Stomach (tissue), 9 donors: ENCODE results near the gene SLC25A45. TPM values are rescaled to one million over a fixed set of nuclear protein-coding genes. Genes with fewer than 3 reads are reported as not detected.

Source experiments
- DNase-seq, 2 donors: peaks; one replicate each; pipeline versions ENCODE4 v3.0.0 to v3.0.0-alpha.2; 2013 to 2019
- H3K27ac ChIP-seq, 5 donors: fragments of 200-600 bp in 4 of 5; sonication (generic) in 4 of 5; one replicate each; pipeline ENCODE4 v1.5.1; 2013 to 2019; ENCODE audit warnings: mild to moderate bottlenecking in 1 of 5, moderate library complexity in 1 of 5
- H3K27me3 ChIP-seq, 3 donors: fragments of 200-600 bp; sonication (generic); one replicate each; pipeline ENCODE4 v1.5.1; 2017 to 2019; ENCODE audit warnings: mixed run types in 1 of 3
- H3K36me3 ChIP-seq, 4 donors: fragments of 200-600 bp; sonication (generic); 1 replicate in 3 of 4; 2 replicates in 1 of 4; pipeline ENCODE4 v1.5.1; 2016 to 2019
- H3K4me1 ChIP-seq, 4 donors: fragments of 200-600 bp; sonication (generic); one replicate each; pipeline ENCODE4 v1.5.1; 2016 to 2019
- H3K4me3 ChIP-seq, 4 donors: fragments of 200-600 bp; sonication (generic) in 3 of 4; one replicate each; pipeline ENCODE4 v1.5.1; 2016 to 2019; ENCODE audit warnings: mild to moderate bottlenecking in 1 of 4
- H3K9me3 ChIP-seq, 4 donors: fragments of 200-600 bp; sonication (generic); one replicate each; pipeline ENCODE4 v1.5.1; 2016 to 2019
- CTCF ChIP-seq, 7 experiments: fragments of 450-650 bp in 4 of 7; fragments of 200-600 bp in 3 of 7; sonication (generic) in 3 of 7; IDR thresholded peaks; one replicate each; pipeline ENCODE4 v1.5.1; 2016 to 2019; ENCODE audit warnings: antibody characterized with exemption in 7 of 7, control low read depth in 2 of 7, mild to moderate bottlenecking in 1 of 7
- EP300 ChIP-seq: sonication (generic); formaldehyde crosslinking; IDR thresholded peaks from one replicate; pipeline ENCODE4 v1.6.1; 2017; ENCODE audit warnings: antibody characterized with exemption
- POLR2A ChIP-seq, 4 donors: fragments of 450-650 bp; IDR thresholded peaks; one replicate each; pipeline ENCODE4 v1.6.1; 2016; ENCODE audit warnings: antibody characterized with exemption in 4 of 4, control low read depth in 2 of 4, mild to moderate bottlenecking in 1 of 4, moderate library complexity in 1 of 4
- POLR2AphosphoS5 ChIP-seq, 3 donors: sonication (generic); formaldehyde crosslinking; IDR thresholded peaks; one replicate each; pipeline ENCODE4 v1.6.1; 2016; ENCODE audit warnings: antibody characterized with exemption in 3 of 3
- WGBS, 5 donors: extraction: QIAGEN DNeasy Blood & Tissue Kit in 3 of 5; methylation state at CpG; one replicate each; pipeline versions ENCODE4 v1.1.5 to v1.1.7; 2013 to 2018; 5-methylcytosine and 5-hydroxymethylcytosine counted together
- intact Hi-C: fragments of 100-400 bp; cut with DNase I; formaldehyde crosslinking; loops from one replicate; pipeline ENCODE4 v1.15.1; 2023; ENCODE audit warnings: low total_unique reads
- polyA plus RNA-seq, 3 donors: library from polyadenylated mRNA; stranded (reverse); fragments of 200-250 nt; gene quantifications; one replicate each; pipeline ENCODE4 v1.2.3, GENCODE V29; 2013
- total RNA-seq, 5 donors: library from RNA; depleted of rRNA; stranded (reverse); fragments of >200 nt; gene quantifications; one replicate each; pipeline versions ENCODE4 v1.1.0 to v1.2.3, GENCODE V29; 2014 to 2016
- donor health status: healthy with polysubstance abuse.
- donor health status: Bipolar disorder and iron deficiency.
- donor health status: healthy.

SLC25A45 gene
- total and polyA plus RNA-seq, 8 donors: 1.2 to 101 (median 2.7) TPM

- Histone ChIP-seq H3K4me1 (peaks cover 19 to 27% (median 25%) of the 10 kb centered on the region in 4 donors), H3K27ac (peak within 1 kb of the TSS; percentile 63 to 77 (median 73)), H3K9me3 (no peaks in the 10 kb centered on the region), H3K36me3 (peaks cover 23 to 34% (median 33%) of the 10 kb centered on the region in 4 donors), H3K4me3 (peak within 1 kb of the TSS; percentile 74 to 82 (median 78)), H3K27me3 (peaks cover 0 to 13% (median 0%) of the 10 kb centered on the region in 3 donors)
- intact Hi-C loops: no loop called here
- TF ChIP-seq POLR2A (IDR thresholded peaks at IDR 0.05): no peak
- peak in 1 of 3 donors; percentile 48 for TF ChIP-seq POLR2AphosphoS5 (IDR thresholded peaks at IDR 0.05)
- TF ChIP-seq EP300: no peak
- TF ChIP-seq CTCF (IDR thresholded peaks at IDR 0.05): no peak
- peak; percentile 98 to 99 for DNase-seq
- 0 to 1% (median 1%) methylated on average over 30 to 79 of the region's 79 CpGs for WGBS, 5 donors
Measured at GRCh38 chr11:65354265-65355012, 28.0 kb downstream of the SLC25A45 start, which contains the start of gene TIGD3. TSS of gene TIGD3 (plus strand) at chr11:65354751. CDS start at chr11:65355809, 1,058 bp downstream.

- Histone ChIP-seq H3K9me3 (no peaks in the 10 kb centered on the region), H3K4me3 (peak overlapping the region; percentile 74 to 82 (median 78)), H3K36me3 (peaks cover 29 to 39% (median 39%) of the 10 kb centered on the region in 4 donors), H3K27me3 (peaks cover 0 to 13% (median 0%) of the 10 kb centered on the region in 3 donors), H3K4me1 (peaks cover 19 to 27% (median 25%) of the 10 kb centered on the region in 4 donors), H3K27ac (peak overlapping the region; percentile 45 to 77 (median 72))
- intact Hi-C loops: no loop called here
- WGBS, 5 donors: 13 to 23% (median 19%) methylated on average over 16 of the region's 16 CpGs
- no peak for DNase-seq
- TF ChIP-seq POLR2AphosphoS5 (IDR thresholded peaks at IDR 0.05) (no peak), CTCF (IDR thresholded peaks at IDR 0.05) (no peak), POLR2A (IDR thresholded peaks at IDR 0.05) (no peak), EP300 (no peak)
Measured at GRCh38 chr11:65353900-65354264, 28.6 kb downstream of the SLC25A45 start.

GRCh38 chr11:65353376-65353775 lies 29.1 kb downstream of the SLC25A45 start:
- Histone ChIP-seq H3K27ac (peak overlapping the region in 3 of 5 donors; percentile 45 to 77 (median 73)), H3K36me3 (peaks cover 34 to 44% (median 44%) of the 10 kb centered on the region in 4 donors), H3K4me3 (no peak overlapping the region), H3K9me3 (no peaks in the 10 kb centered on the region), H3K4me1 (peaks cover 19 to 27% (median 25%) of the 10 kb centered on the region in 4 donors), H3K27me3 (peaks cover 0 to 13% (median 0%) of the 10 kb centered on the region in 3 donors)
- TF ChIP-seq POLR2AphosphoS5 (IDR thresholded peaks at IDR 0.05) (no peak), POLR2A (IDR thresholded peaks at IDR 0.05) (no peak), CTCF (IDR thresholded peaks at IDR 0.05) (no peak), EP300 (no peak)
- DNase-seq: no peak
- 81 to 90% (median 88%) methylated on average over 7 of the region's 7 CpGs for WGBS, 5 donors
- intact Hi-C loops: no loop called here

- peaks cover 40 to 50% (median 50%) of the 10 kb centered on the region in 4 donors for H3K36me3 ChIP-seq
Measured at GRCh38 chr11:65352783-65353182, 29.7 kb downstream of the SLC25A45 start.

More at GRCh38 chr11:65352783-65353182, 29.7 kb downstream of the SLC25A45 start:
- peaks cover 19 to 27% (median 25%) of the 10 kb centered on the region in 4 donors for H3K4me1 ChIP-seq
- 62 to 87% (median 75%) methylated on average over 3 of the region's 3 CpGs for WGBS, 5 donors
- peaks cover 0 to 13% (median 0%) of the 10 kb centered on the region in 3 donors for H3K27me3 ChIP-seq
- intact Hi-C loops: no loop called here
- no peaks in the 10 kb centered on the region for H3K9me3 ChIP-seq
- DNase-seq: no peak
- no peak overlapping the region for H3K27ac ChIP-seq
- no peak for TF ChIP-seq POLR2AphosphoS5 (IDR thresholded peaks at IDR 0.05)
- TF ChIP-seq POLR2A (IDR thresholded peaks at IDR 0.05): no peak
- TF ChIP-seq CTCF (IDR thresholded peaks at IDR 0.05): no peak
- no peak for TF ChIP-seq EP300
- H3K4me3 ChIP-seq: no peak overlapping the region
